ENCODE results near the gene PTPRQ. TPM values are rescaled to one million over a fixed set of nuclear protein-coding genes. Genes with fewer than 3 reads are reported as not detected.

Gene PTPRQ, protein sequence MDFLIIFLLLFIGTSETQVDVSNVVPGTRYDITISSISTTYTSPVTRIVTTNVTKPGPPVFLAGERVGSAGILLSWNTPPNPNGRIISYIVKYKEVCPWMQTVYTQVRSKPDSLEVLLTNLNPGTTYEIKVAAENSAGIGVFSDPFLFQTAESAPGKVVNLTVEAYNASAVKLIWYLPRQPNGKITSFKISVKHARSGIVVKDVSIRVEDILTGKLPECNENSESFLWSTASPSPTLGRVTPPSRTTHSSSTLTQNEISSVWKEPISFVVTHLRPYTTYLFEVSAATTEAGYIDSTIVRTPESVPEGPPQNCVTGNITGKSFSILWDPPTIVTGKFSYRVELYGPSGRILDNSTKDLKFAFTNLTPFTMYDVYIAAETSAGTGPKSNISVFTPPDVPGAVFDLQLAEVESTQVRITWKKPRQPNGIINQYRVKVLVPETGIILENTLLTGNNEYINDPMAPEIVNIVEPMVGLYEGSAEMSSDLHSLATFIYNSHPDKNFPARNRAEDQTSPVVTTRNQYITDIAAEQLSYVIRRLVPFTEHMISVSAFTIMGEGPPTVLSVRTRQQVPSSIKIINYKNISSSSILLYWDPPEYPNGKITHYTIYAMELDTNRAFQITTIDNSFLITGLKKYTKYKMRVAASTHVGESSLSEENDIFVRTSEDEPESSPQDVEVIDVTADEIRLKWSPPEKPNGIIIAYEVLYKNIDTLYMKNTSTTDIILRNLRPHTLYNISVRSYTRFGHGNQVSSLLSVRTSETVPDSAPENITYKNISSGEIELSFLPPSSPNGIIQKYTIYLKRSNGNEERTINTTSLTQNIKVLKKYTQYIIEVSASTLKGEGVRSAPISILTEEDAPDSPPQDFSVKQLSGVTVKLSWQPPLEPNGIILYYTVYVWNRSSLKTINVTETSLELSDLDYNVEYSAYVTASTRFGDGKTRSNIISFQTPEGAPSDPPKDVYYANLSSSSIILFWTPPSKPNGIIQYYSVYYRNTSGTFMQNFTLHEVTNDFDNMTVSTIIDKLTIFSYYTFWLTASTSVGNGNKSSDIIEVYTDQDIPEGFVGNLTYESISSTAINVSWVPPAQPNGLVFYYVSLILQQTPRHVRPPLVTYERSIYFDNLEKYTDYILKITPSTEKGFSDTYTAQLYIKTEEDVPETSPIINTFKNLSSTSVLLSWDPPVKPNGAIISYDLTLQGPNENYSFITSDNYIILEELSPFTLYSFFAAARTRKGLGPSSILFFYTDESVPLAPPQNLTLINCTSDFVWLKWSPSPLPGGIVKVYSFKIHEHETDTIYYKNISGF (N-terminal part only)
- total RNA-seq, result not detected

DNA sequence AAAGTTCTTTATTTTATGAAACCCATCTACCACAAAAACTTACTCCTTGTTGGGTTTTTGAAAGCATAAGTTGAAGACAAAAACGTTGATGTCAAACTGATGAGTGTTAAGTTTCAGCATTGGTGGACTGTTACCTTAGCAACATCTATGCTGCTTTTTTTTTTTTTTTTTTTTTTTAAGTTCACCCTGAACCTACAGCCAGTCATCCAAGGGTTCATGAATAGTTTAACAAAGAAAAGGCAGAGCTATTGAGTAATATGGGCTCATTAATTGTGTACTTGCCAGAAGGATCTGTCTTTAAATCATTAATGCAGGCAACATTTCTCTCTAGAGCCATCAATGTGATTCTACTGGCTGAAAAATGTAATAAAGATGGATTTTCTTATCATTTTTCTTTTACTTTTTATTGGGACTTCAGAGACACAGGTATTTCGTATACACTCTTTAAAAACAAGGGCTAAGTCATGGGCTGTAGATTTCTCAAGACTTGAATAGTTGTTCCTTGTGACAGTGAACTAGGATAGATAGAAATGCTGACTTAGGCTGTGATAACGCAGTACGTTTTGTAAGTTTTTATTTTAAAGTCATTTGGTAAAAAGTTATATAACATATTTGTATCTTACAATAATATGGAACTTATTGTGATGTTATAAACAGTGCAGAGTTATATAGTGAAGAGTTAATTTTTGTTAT is at the start of gene PTPRQ:
Gene PTPRQ (plus strand): TSS at position 262 of the 693 bp plus-strand sequence. CDS start 111 bp downstream, at position 373.
- DNase-seq (ENCODE audit: low read depth in 2 of 3, low spot score in 2 of 3), result no peak

DNA sequence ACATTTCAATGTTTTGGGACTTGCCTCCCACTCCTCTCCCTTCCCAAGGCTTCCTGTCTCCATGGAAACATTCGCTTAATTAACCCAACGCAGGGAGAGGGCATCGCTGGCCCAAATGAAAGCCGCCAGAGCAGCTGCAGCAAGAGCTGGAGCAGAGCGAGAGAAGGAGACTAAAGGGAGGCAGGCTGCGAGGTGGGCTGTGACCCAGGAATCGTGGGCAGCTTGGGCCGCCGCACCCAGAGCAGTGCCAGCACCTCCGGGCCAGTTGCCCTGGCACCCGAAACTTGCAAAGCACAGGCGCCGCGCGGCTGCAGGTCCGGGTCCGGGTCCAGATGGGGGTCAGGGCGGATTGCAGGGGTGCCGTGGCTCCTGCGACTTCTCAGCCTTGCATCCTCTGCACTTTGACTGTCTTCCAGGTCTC is 43.5 kb upstream of the PTPRQ start:
- peak in 1 of 3 donors; percentile 5 for DNase-seq (ENCODE audit: low read depth in 2 of 3, low spot score in 2 of 3)

DNA sequence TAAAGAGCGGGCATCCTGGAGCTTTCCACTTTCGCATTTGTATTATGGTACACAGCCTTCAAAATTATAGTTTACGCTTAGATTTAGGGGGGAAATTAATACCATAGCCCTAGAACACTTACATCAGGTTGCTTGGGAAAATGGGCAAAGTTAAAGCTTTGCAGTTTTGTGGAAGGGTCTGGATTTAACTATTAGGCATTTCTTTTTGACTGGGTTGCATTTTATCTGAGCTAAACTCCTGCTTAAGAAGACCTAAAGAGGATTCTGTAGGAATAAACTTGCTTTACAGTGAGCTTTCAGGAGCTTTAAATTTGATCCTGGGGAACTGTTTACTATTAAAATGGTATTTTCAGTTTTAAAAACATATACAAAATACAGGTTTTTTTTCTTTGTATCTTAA is 42.8 kb upstream of the PTPRQ start:
- no peak for DNase-seq (ENCODE audit: low read depth in 2 of 3, low spot score in 2 of 3)

DNA sequence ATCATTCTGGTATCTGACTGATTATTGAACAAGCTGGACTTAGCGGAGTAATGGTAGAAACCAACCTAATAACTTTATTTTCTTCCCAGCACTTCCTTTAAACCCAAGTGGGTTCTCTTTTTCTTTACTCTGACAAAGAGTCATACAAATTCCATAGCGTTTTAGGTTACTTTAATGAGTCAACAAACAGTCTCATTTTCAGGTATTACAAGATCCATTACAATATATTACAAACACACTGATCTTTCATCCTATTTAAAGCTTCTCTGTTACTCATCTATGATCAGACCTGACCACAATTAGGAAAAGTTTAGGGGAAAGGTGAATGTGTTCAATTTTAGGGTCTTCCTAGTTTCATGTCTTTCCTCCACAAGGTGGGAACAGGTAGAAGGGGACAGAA is 39.4 kb upstream of the PTPRQ start:
- DNase-seq (ENCODE audit: low read depth in 2 of 3, low spot score in 2 of 3), result no peak

DNA sequence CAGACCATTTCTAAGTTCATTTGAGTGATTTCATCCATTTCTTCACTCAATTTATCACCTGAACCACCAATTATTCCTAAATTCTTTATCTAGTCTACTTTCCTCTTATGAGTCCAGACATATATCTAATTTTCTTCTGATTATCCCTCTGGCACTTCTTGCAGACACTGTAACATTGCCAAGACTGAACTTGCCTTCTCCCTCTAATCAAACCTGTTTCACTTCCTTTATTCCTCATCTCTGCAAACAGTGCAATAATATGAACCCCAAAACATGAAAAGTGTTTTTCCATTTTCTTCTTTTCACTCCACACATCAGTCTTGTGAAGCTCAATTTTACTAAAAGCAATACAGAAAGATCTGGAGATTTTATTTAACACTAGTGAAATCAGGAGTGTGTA is 37.8 kb upstream of the PTPRQ start:
- DNase-seq (ENCODE audit: low read depth in 2 of 3, low spot score in 2 of 3), result no peak

DNA sequence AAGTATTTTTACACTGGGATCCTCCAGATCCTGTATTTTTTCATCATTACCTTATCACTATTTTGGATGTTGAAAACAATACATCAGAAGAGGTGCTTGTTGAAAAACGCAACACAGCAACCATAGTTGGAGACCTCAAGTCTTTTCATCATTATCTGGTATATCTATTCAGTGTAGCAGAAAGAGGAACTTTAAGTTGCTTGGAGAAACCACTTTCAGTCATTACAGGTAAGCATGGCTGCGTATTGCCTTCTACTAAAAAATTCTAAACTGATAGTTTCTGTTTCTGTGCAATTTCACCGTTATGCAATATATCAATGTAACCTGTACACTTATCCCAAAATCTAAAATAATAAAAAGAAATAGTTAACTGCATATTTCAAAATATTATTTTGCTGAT is 32.2 kb upstream of the PTPRQ start:
- DNase-seq (ENCODE audit: low read depth in 2 of 3, low spot score in 2 of 3), result peak in 1 of 3 donors; percentile 14

DNA sequence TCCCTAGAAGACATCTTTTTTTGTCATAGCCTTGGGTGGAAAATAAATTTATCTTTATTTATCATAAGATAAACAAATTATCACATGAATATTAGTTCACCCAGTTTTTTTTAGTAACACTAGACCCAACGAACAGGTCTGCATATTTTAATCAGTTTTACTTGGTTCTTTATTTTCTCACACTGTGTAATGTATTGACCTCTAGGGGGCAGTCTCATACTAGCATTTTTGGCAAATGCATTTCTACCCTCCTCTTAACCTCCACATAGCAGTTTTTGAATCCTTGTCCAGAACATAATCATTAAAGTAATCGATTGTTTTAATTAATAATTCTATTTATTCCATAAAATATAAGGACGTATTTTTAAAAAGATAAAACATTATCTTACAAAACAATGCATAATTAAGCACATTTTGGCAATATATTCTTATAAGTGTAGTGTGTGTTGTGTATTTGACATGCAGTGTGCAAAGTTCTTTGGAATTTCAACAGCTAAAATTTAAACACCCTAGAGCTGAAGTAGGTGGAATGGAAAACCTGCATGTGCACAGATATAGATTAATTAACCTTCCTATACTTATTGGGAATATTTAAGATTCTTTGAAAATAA is 31.6 kb upstream of the PTPRQ start:
- peak in 2 of 3 donors; percentile 35 to 68 for DNase-seq (ENCODE audit: low read depth in 2 of 3, low spot score in 2 of 3)

DNA sequence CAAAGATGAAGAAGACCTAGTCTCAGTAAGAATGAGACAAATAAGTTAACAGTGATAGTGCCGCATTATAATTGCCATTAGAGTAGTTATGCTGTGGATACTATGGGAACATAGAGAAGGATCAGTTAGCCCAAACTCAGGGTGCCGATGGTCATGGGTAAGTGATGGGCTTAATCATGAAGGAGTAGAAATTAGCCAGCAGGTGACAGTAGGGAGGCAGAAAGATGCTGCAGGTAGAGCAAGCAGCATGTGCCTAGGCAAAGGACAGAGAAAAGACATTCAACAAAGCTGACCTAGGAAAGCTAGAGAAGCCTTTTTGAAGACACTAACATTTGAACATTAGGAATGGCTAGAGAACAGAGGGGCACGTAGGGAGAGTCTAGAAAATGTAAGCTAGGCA is 30.6 kb upstream of the PTPRQ start:
- no peak for DNase-seq (ENCODE audit: low read depth in 2 of 3, low spot score in 2 of 3)

DNA sequence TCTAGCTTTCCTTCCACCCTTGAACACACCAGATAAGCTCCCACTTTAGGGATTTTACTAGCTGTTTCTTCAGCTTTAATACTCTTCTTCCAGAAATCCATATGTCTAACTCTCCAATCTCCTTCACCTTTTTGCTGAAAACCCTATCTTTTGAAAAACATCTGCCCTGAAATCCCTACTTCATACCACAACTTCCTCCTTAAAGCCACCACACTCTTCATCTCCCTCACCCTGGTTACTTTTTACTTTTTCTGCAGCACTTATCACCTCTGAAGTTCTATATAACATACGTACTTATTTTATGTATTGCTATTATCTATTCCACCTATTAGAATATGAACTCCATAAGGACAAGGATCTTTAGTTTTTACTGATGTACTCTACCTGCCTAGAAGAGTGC is 28.6 kb upstream of the PTPRQ start:
- DNase-seq (ENCODE audit: low read depth in 2 of 3, low spot score in 2 of 3), result peak in 2 of 3 donors; percentile 12 to 60

DNA sequence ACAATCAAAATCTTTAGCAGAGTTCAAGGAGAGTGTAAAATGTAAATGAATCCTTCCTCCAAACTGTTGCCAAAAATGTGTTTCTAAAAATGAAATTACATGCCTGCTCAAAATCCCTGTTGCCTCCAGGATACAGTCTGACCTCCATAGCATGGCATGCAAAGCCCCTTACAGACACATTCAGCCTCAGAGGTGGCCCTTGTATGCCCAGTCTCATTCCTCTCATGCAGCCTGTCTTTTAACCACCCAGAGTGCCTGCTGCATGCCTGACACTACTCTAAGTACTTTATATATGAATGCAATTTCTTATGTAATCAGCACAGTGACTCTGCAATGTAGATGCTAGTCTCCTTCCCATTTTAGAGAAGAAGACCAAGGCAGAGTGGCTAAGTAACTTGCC is 24.4 kb upstream of the PTPRQ start:
- DNase-seq (ENCODE audit: low read depth in 2 of 3, low spot score in 2 of 3), result no peak

DNA sequence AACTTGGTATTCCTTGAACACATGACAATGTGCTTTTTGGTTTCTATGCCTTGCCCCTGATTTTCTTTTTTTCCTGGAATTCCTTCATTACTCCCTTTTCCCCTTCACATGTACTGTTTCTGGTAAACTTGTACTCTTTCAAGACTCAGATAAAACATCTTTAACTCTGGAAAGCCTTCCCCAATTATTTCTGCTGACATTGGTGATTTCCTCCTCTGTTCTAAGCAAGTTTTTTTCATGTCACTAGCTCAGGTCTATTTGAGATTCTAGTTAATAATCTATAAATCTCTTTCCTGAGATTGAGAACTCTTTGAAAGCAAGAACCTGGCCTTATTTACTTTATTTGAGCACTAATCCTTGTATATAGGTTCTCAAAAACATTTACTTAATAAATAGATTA is 24.0 kb upstream of the PTPRQ start:
- DNase-seq (ENCODE audit: low read depth in 2 of 3, low spot score in 2 of 3), result no peak

DNA sequence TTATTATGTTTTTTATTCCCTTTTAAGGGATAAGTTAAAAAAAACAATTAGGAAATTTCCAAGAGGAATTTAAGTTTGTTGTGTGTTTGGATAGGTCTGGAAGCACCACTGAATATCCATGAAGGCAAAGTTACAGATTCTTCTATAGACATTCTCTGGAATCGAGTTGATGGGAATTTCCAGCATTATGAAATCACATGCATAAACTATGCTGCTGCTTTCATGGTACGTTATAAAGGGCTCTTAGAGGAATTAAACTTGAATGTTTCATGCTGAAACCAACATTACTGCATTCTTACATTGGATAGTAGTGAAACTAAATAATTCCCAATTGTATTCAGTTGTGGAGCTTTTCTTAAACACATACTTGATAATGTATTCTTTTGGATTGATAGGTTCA is 21.5 kb upstream of the PTPRQ start:
- no peak for DNase-seq (ENCODE audit: low read depth in 2 of 3, low spot score in 2 of 3)

DNA sequence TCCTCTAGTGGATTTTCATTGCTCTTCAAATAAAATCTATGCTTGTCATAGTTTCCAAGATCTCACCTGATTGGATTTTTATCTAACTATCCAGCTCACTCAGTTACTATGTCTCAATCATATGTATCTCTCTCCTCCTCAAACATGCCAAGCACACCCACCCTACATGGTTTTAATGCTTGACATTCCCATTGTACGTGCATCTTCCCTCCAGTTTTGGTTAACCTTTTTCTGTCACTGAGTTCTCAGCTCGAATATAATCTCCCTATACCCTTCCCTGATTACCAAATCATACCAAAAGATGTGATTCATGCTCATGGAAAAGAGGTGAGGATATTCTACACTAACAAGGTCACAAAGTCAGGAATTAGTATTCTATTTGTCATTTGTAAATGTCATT is 12.0 kb upstream of the PTPRQ start:
- DNase-seq (ENCODE audit: low read depth in 2 of 3, low spot score in 2 of 3), result no peak

DNA sequence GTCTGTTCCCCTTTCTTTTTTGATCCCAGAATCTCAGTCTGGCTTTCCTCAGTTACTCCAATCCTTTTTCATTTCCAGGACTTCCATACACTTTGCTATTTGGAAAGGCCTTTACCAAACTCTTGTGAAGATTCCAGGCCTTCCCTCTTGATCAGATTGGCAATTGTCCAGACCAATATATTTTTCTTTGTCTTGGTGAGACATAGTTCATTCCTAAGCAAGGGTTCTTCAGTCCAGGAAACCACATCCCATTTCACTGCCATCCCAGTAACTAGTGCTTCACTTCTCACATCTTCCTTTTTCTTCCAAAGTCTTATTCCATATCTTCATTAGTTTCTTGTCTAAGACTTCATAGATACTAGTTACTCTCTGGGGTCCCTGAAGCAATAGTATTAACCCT is 2.1 kb upstream of the PTPRQ start:
- no peak for DNase-seq (ENCODE audit: low read depth in 2 of 3, low spot score in 2 of 3)

DNA sequence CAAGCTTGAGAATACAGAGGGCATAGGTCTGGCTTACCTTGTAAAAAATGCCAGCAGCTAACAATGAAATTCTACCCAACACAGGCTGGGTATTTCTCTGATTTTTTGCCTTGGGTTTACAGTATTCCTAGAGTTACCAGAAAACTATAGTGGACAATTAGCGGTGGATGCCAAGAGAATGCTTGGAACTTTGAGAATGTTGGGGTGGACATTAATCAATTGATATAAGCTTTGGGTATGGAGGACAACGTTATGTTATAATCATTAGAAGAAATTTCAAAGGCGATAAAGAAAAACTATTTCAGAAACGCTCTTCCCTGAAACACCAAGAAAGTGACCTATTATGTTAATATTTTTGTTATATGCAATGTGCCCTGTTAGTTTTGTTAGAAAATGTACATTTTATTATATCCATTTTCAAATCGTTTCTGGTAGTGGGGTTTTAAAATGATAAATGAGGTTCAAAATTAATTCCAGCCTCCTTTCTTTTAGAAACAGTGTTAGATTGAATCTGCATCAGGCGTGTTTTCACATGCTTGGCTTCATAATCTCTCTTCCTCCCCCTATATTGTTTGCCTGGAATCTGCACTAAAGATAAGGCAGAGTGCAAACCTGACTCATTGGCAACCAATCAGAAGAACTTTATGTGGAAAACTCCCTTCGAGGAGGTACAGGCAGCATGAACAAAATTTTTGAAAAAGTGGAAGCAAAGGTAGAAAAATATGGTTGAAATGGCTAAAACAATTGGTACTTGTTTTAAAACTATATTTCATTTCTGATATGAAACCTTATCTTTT is 1.4 kb upstream of the PTPRQ start:
- DNase-seq (ENCODE audit: low read depth in 2 of 3, low spot score in 2 of 3), result no peak

DNA sequence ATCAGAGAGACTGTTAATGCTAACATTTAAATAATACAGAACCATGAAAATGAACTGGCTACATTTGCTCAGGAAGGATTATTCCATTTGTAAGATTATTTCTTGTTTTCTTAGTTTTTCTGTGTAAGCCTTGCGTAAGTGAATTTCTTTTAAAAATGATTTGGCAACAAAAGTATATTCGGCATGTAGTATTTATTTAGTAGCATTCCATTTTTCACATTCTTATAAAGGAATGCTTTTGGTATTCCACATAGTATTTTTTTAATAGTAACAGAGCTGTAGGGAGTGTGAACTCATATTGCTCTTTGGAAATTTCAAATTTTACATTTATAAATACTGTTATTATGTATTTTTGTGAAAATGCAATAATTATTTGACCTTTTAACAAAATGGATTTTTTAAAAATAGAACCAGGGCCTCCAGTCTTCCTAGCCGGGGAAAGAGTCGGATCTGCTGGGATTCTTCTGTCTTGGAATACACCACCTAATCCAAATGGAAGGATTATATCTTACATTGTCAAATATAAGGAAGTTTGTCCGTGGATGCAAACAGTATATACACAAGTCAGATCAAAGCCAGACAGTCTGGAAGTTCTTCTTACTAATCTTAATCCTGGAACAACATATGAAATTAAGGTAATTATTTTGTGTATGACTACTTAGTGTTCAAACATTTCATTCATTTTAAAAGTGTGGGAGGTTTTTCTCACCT is 1.2 kb downstream of the PTPRQ start:
- no peak for DNase-seq (ENCODE audit: low read depth in 2 of 3, low spot score in 2 of 3)

DNA sequence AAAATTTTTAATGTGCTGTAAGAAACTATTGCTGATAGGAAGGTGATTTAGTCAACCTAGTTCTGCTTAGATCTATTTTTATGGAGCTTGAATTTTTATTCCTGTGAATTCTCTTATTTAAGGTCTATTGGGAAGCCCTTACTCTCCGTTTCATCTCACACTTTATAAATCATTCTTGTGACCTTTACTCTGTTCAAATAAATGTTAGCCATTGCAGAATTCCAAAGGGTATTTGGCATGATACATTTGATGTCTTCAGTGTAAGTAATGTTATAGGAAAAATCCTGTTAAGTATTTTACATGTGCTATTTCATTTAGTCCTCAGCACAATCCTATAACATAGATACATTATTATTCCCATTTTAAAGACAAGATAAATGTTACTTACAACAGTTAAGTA is 12.5 kb downstream of the PTPRQ start:
- DNase-seq (ENCODE audit: low read depth in 2 of 3, low spot score in 2 of 3), result no peak

DNA sequence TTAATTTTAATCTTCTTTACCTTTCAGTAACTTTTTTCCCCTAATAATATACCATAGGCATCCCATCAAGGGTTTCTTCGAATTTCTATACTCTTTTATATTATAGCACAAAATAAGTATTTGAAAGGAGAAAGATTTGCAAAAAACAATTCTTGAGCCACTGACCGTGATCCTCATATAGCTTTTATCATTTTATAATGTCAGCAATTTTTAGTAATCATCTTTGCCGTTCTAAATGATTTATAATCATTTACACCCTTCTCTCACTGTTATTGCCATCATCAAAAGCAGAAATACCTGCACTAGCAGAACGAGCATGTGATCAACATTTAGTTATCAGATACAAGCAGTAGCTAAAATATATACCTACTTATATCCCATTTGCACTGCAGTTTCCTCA is 16.9 kb downstream of the PTPRQ start:
- no peak for DNase-seq (ENCODE audit: low read depth in 2 of 3, low spot score in 2 of 3)

Measured in hematopoietic multipotent progenitor cell (in vitro differentiated cells).